GM10266 (cell line): ENCODE data around the gene ARHGAP21.

Experiments
- DNase-seq: peaks from one replicate; pipeline ENCODE4 v3.0.0; 2012; ENCODE audit errors: extremely low spot score
- CTCF ChIP-seq: IDR thresholded peaks from 2 replicates; pipeline ENCODE4 v1.5.1; 2012; ENCODE audit warnings: mild to moderate bottlenecking, low read depth; ENCODE audit not compliant: control insufficient read depth, insufficient read depth; ENCODE audit errors: missing control alignments

Gene ARHGAP21

DNA sequence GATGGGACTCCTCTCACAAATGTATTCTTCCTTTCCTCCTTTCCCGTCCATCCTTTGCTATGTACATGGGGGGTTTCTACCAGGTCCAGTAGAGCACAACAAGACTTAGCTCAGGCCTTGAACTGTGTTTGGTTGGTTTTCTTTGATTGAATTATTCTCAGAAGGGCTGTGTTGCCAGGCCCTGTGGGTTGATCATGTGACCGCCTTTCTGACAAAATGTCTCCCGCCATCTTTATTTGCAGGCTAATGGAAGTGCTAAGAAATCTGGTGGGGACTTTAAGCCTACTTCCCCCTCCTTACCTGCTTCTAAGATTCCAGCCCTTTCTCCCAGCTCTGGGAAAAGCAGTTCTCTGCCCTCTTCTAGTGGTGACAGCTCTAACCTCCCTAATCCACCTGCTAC lies 178.1 kb downstream of the ARHGAP21 start:
- no peak for TF ChIP-seq CTCF
- DNase-seq, result no peak

DNA sequence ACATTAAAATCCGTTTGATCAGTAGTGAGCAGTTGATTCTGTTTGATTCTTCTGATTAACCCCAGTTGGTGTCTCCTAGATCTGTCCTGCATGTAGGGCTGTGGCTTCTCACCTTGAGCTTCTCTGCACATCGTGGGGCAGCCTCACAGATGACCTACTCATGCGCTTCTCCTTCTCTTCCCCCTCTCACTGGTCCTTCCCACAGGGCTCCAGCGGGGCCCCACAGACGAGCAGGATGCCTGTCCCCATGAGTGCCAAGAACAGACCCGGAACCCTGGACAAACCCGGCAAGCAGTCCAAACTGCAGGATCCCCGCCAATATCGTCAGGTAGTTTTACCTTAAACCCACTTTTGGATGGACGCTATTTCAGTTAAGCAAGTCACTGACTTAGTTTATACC lies 178.9 kb downstream of the ARHGAP21 start:
- no peak for TF ChIP-seq CTCF
- DNase-seq, result no peak

DNA sequence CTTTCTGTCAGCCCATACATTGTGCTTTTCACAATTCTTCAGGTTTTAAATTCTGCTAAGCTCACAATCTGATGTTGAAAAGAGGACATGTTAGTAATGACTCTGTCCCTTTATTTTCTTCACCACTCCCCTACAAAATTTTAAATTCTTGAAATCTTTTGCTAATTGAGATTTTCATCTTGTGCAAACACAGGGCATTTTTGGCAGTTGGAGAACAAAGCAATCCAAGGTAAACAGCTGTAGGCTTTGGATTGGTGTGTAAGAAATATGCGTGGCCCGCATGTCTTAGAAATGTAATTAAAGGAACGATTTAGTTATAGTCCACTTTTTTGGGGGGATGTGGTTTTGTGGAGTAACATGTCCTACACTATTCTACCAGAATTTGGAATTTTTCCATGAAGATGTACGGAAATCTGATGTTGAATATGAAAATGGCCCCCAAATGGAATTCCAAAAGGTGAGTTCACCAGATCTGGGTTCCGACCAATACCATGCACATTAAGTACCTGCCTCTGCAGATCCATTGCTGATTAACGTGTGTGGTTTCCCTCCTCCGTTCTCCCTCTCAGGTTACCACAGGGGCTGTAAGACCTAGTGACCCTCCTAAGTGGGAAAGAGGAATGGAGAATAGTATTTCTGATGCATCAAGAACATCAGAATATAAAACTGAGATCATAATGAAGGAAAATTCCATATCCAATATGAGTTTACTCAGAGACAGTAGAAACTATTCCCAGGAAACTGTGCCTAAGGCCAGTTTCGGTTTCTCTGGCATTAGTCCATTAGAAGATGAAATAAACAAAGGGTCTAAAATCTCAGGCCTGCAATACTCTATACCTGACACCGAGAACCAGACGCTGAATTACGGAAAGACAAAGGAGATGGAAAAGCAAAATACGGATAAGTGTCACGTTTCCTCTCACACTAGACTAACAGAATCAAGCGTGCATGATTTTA lies 181.1 kb downstream of the ARHGAP21 start:
- TF ChIP-seq CTCF, result no peak
- no peak for DNase-seq

DNA sequence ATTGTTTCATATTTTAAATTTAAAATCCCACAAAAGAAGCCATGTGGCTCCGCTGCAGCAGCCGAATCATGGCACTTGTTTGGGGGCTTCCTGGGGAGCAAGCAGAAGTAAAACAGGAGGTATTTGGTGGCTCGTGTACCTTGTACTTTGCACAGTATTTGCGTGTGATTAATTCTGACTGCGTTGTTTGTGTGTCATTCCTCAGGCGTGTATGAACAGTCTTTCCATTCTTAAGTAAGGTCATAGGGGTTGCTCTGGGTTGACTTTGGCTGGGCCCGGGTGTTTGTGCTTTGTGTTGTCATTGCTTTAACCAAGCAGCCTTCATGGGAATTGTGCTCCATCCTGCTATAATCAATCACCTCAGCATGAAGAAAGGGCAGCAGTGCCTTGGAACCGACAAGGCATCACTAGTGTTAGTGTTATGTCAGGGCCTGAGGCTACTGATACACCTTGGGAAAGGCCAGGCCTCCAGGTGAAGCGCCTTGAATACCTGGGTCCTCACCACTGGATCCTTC lies 182.4 kb downstream of the ARHGAP21 start:
- TF ChIP-seq CTCF, result no peak
- DNase-seq, result no peak

- no peak for TF ChIP-seq CTCF
- no peak for DNase-seq
Observed at GRCh38 chr10:24536636-24537035, 187.1 kb downstream of the ARHGAP21 start.

- TF ChIP-seq CTCF, result no peak
- DNase-seq, result no peak
Observed at GRCh38 chr10:24533981-24534380, 189.7 kb downstream of the ARHGAP21 start.
